ENCODE results near the gene IFIT3. TPM values are rescaled to one million over a fixed set of nuclear protein-coding genes. Genes with fewer than 3 reads are reported as not detected.
A peak's percentile ranks its signal among the peaks of the same experiment; 100 is the strongest.
"Not testable (repeated sequence)": the region's sequence is repeated elsewhere in the genome, so short reads cannot be mapped to it uniquely, and the experiment has no call there.

Gene IFIT3
- total RNA-seq, 1 donor from 2014 or later, result 16.8 TPM

DNA sequence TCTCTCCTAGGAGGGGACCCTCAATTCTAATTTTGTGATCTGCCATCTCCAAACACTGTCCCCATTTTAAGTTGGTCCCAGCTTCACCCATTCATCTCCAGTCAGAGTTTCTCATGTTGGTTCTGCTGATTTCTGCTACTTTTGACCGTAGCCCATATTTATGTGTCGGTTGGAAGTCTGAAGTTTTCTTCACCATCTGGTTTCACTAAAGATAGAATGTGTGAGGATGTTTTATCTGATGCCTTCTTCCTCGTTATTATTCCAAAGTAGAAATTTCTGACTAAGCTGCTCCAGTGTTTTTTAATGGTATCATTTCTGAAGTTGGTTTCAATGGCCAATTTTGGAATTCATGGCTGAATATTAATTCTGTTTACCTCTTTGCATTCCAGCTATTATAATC lies 47.3 kb upstream of the IFIT3 start:
- Mint-ChIP-seq H3K4me1 (ENCODE audit: unreplicated experiment) (peaks cover 43% of the 10 kb centered on the region), H3K27ac (ENCODE audit: unreplicated experiment) (no peak overlapping the region)

DNA sequence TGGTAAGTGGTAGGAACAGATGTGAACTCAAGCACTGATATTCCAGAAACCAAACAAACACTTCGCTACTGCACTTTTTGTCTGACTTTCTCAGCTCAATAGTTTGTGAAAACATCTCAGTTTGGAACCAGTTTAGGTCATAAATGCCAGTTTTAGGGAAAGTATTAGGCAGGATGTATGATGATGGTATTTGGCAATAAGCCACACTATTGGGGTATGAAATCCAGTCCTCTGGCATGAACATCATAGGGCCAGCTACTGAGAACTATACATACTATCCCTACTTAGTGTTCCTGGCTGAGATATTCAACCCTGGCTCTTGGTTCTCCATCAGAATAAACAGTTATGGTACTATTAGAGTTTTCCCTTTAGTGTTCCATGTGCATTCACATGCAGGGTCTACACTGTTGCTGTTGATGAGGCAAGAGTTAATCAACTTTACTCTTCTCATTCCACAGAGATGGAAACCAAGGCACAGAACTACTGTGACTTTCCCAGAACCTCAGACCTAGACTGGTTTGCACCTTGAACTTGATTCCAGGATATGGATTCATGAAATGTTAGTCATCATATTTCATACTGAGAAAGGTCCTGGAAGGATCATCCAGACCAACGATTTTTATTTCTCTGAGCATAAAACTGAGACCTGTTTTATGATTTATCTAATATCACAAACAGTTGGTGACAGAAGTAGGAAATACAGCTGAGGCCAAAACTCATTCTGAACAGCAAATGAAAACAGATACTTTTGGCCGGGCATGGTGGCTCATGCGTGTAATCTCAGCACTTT lies 46.0 kb upstream of the IFIT3 start:
- Mint-ChIP-seq H3K27me3 (ENCODE audit: unreplicated experiment) (no peaks in the 10 kb centered on the region), H3K27ac (ENCODE audit: unreplicated experiment) (no peak overlapping the region), H3K4me3 (ENCODE audit: unreplicated experiment) (no peak overlapping the region), H3K36me3 (ENCODE audit: low read depth, unreplicated experiment) (peaks cover 6% of the 10 kb centered on the region), H3K9me3 (ENCODE audit: unreplicated experiment) (no peaks in the 10 kb centered on the region), H3K4me1 (ENCODE audit: unreplicated experiment) (peaks cover 53% of the 10 kb centered on the region)
- TF ChIP-seq, protein P1, sequence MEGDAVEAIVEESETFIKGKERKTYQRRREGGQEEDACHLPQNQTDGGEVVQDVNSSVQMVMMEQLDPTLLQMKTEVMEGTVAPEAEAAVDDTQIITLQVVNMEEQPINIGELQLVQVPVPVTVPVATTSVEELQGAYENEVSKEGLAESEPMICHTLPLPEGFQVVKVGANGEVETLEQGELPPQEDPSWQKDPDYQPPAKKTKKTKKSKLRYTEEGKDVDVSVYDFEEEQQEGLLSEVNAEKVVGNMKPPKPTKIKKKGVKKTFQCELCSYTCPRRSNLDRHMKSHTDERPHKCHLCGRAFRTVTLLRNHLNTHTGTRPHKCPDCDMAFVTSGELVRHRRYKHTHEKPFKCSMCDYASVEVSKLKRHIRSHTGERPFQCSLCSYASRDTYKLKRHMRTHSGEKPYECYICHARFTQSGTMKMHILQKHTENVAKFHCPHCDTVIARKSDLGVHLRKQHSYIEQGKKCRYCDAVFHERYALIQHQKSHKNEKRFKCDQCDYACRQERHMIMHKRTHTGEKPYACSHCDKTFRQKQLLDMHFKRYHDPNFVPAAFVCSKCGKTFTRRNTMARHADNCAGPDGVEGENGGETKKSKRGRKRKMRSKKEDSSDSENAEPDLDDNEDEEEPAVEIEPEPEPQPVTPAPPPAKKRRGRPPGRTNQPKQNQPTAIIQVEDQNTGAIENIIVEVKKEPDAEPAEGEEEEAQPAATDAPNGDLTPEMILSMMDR (IDR thresholded peaks at IDR 0.05; ENCODE audit: unreplicated experiment), result no peak
- no peak for DNase-seq (ENCODE audit: low spot score)

More for the DNA sequence above, 47.3 kb upstream of the IFIT3 start:
- DNase-seq (ENCODE audit: low spot score), result no peak
- H3K36me3 Mint-ChIP-seq (ENCODE audit: low read depth, unreplicated experiment), result no peaks in the 10 kb centered on the region
- TF ChIP-seq, protein P1 (IDR thresholded peaks at IDR 0.05; ENCODE audit: unreplicated experiment), result no peak
- H3K27me3 Mint-ChIP-seq (ENCODE audit: unreplicated experiment), result no peaks in the 10 kb centered on the region
- no peaks in the 10 kb centered on the region for H3K9me3 Mint-ChIP-seq (ENCODE audit: unreplicated experiment)
- no peak overlapping the region for H3K4me3 Mint-ChIP-seq (ENCODE audit: unreplicated experiment)

DNA sequence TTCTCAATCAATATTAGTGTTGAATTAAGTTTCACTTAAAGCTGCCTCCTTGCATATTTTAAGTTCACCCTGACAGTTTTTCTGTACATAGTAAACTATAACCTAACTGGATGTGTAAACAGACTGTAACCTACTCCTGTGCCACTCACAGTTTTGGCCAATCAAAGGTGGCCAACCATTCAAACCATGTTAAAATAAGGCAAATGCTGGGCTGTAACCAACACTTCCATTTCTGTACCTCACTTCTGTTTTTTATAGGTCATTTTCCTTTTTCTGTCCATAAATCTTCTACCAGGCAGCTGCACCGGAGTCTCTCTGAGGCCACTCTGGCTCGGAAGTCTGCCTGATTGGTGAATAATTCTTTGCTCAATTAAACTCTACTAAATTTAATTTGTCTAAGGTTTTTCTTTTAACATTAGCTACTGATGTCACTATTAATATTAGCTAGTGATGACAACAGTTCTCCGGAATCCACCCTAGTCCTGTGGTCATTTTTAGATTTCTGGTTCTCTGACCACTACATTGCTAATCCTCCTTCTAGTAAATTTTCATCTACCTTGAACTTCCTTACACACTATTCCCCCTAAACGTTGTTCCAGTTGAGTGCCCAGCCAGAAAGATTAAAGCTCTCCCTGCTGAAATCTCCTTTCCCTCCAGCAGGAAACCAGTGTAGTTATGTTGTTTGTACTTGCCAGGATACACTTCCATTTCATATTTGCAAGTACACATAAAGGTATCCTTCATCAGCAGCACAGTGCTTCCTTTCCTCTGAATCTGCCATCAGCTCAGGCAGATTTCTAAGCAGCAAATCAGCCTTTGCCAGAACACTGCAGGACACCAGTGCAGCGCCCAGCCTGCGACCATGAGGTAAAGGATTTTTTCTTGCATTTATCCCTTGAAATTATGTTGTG lies 44.5 kb upstream of the IFIT3 start:
- Mint-ChIP-seq H3K4me1 (ENCODE audit: unreplicated experiment) (peaks cover 38% of the 10 kb centered on the region), H3K27me3 (ENCODE audit: unreplicated experiment) (no peaks in the 10 kb centered on the region), H3K4me3 (ENCODE audit: unreplicated experiment) (no peak overlapping the region), H3K9me3 (ENCODE audit: unreplicated experiment) (no peaks in the 10 kb centered on the region), H3K36me3 (ENCODE audit: low read depth, unreplicated experiment) (peaks cover 6% of the 10 kb centered on the region), H3K27ac (ENCODE audit: unreplicated experiment) (peak overlapping the region; percentile 62)
- TF ChIP-seq, protein P1 (IDR thresholded peaks at IDR 0.05; ENCODE audit: unreplicated experiment), result no peak
- DNase-seq (ENCODE audit: low spot score), result no peak

DNA sequence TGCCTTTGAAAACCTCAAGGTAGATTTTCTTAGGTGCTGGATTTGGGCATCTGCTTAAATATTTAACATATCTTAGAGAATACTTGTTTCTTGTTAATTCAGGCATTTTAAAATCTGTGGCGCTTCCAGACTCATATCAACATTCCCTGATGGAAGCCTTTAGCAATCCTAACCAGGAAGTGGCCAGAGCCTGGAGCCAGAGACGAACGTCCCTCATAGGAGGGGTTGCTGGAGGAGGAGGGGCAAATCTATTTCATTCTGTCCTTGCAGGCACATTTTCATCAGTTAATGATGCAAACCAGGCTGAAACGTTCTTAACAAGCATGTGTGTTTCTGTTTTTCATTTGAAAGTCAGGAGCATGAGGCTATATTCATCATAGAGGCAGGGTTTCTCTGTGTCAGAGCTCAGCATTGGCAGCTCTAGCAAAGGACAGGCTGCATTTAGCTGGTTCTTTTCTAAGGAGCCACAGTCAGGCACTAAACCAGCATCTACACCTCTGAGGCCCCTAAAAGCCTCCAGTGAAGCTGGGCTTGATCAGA lies 43.8 kb upstream of the IFIT3 start:
- no peak overlapping the region for H3K4me3 Mint-ChIP-seq (ENCODE audit: unreplicated experiment)
- H3K36me3 Mint-ChIP-seq (ENCODE audit: low read depth, unreplicated experiment), result peaks cover 6% of the 10 kb centered on the region
- DNase-seq (ENCODE audit: low spot score), result peak; percentile 11
- TF ChIP-seq, protein P1 (IDR thresholded peaks at IDR 0.05; ENCODE audit: unreplicated experiment), result no peak
- H3K9me3 Mint-ChIP-seq (ENCODE audit: unreplicated experiment), result no peaks in the 10 kb centered on the region
- H3K4me1 Mint-ChIP-seq (ENCODE audit: unreplicated experiment), result peaks cover 38% of the 10 kb centered on the region
- no peaks in the 10 kb centered on the region for H3K27me3 Mint-ChIP-seq (ENCODE audit: unreplicated experiment)
- peak overlapping the region; percentile 62 for H3K27ac Mint-ChIP-seq (ENCODE audit: unreplicated experiment)

DNA sequence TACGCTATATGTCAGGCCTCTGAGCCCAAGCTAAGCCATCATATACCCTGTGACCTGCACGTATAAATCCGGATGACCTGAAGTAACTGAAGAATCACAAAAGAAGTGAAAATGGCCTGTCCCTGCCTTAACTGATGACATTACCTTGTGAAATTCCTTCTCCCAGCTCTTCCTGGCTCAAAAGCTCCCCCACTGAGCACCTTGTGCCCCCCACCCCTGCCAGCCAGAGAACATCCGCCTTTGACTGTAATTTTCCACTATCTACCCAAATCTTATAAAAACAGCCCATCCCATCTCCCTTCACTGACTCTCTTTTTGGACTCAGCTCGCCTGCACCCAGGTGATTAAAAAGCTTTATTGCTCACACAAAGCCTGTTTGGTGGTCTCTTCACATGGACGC lies 43.1 kb upstream of the IFIT3 start:
- peaks cover 35% of the 10 kb centered on the region for H3K4me1 Mint-ChIP-seq (ENCODE audit: unreplicated experiment)
- H3K4me3 Mint-ChIP-seq (ENCODE audit: unreplicated experiment); H3K36me3 Mint-ChIP-seq (ENCODE audit: low read depth, unreplicated experiment); H3K27ac Mint-ChIP-seq (ENCODE audit: unreplicated experiment); DNase-seq (ENCODE audit: low spot score); H3K9me3 Mint-ChIP-seq (ENCODE audit: unreplicated experiment); H3K27me3 Mint-ChIP-seq (ENCODE audit: unreplicated experiment): not testable (repeated sequence)

DNA sequence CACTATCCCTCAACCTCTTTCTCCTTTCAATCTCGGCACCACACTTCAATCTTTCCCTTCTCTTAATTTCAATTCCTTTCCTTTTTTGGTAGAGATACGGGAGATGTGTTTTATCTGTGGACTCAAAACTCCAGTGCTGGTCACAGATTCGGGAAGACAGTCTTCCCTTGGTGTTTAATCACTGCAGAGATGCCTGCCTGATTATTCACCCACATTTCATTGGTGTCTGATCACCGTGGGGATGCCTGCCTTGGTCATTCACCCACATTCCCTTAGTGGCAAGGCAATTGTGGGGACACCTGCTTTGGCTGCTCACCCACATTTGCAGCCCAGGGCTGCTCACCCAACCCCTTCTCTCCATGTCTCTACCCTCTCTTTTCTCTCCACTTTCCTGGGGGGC lies 42.5 kb upstream of the IFIT3 start:
- H3K9me3 Mint-ChIP-seq (ENCODE audit: unreplicated experiment); H3K27me3 Mint-ChIP-seq (ENCODE audit: unreplicated experiment); H3K4me3 Mint-ChIP-seq (ENCODE audit: unreplicated experiment); DNase-seq (ENCODE audit: low spot score); H3K36me3 Mint-ChIP-seq (ENCODE audit: low read depth, unreplicated experiment): not testable (repeated sequence)
- Mint-ChIP-seq H3K27ac (ENCODE audit: unreplicated experiment) (peak overlapping the region; percentile 14), H3K4me1 (ENCODE audit: unreplicated experiment) (peaks cover 33% of the 10 kb centered on the region)

All from endothelial cell (in vitro differentiated cells).